Parathyroid adenoma (tissue), 2 donors: ENCODE measurements around the gene KCNIP1.

ENCODE experiments used
- H2AFZ ChIP-seq: fragments of 300-600 bp; sonication (generic); one replicate; pipeline ENCODE4 v1.7.0; 2017; ENCODE audit warnings: antibody characterized with exemption, mild to moderate bottlenecking
- H3K27ac ChIP-seq: fragments of 300-600 bp; sonication (generic); one replicate; pipeline ENCODE4 v1.7.0; 2017
- H3K27me3 ChIP-seq: fragments of 300-600 bp; sonication (generic); one replicate; pipeline ENCODE4 v1.7.0; 2017; ENCODE audit warnings: low read length; ENCODE audit not compliant: control insufficient read depth, insufficient read depth
- H3K36me3 ChIP-seq: fragments of 300-600 bp; sonication (generic); one replicate; pipeline ENCODE4 v1.7.0; 2017; ENCODE audit warnings: low read length; ENCODE audit not compliant: control insufficient read depth, insufficient read depth
- H3K4me1 ChIP-seq: fragments of 300-600 bp; sonication (generic); one replicate; pipeline ENCODE4 v1.7.0; 2017; ENCODE audit warnings: control low read depth
- H3K4me2 ChIP-seq: fragments of 300-600 bp; sonication (generic); one replicate; pipeline ENCODE4 v1.7.0; 2017; ENCODE audit warnings: low read length
- H3K4me3 ChIP-seq: fragments of 300-600 bp; sonication (generic); one replicate; pipeline ENCODE4 v1.7.0; 2017; ENCODE audit warnings: low read depth, low read length
- H3K79me2 ChIP-seq: fragments of 300-600 bp; sonication (generic); one replicate; pipeline ENCODE4 v1.7.0; 2017; ENCODE audit warnings: control low read depth
- H3K9ac ChIP-seq: fragments of 300-600 bp; sonication (generic); one replicate; pipeline ENCODE4 v1.7.0; 2017; ENCODE audit warnings: mild to moderate bottlenecking
- H3K9me3 ChIP-seq: fragments of 300-600 bp; sonication (generic); one replicate; pipeline ENCODE4 v1.7.0; 2017; ENCODE audit warnings: low read length; ENCODE audit not compliant: control insufficient read depth
- CTCF ChIP-seq: fragments of 300-600 bp; sonication (generic); IDR thresholded peaks from one replicate; pipeline ENCODE4 v1.7.0; 2017; ENCODE audit warnings: antibody characterized with exemption, mild to moderate bottlenecking
- donor health status: primary hyperparathyroidism.

The KCNIP1 gene

GRCh38 chr5:170499621-170500020, 4.2 kb upstream of the KCNIP1 start:
- H3K27me3 ChIP-seq, result no peaks in the 10 kb centered on the region
- H3K4me1 ChIP-seq, result peaks cover 22% of the 10 kb centered on the region
- no peaks in the 10 kb centered on the region for H3K9me3 ChIP-seq
- no peak overlapping the region for H3K27ac ChIP-seq
- H3K9ac ChIP-seq, result no peak overlapping the region
- H3K36me3 ChIP-seq, result no peaks in the 10 kb centered on the region
- no peak overlapping the region for H3K4me3 ChIP-seq
- no peak for TF ChIP-seq CTCF
- no peak overlapping the region for H3K4me2 ChIP-seq
- H3K79me2 ChIP-seq, result no peaks in the 10 kb centered on the region
- H2AFZ ChIP-seq, result no peak overlapping the region

- TF ChIP-seq CTCF, result no peak
- H2AFZ ChIP-seq, result no peak overlapping the region
- no peak overlapping the region for H3K4me2 ChIP-seq
- H3K4me3 ChIP-seq, result no peak overlapping the region
- no peaks in the 10 kb centered on the region for H3K9me3 ChIP-seq
- H3K27me3 ChIP-seq, result no peaks in the 10 kb centered on the region
- H3K79me2 ChIP-seq, result no peaks in the 10 kb centered on the region
- no peaks in the 10 kb centered on the region for H3K36me3 ChIP-seq
- no peak overlapping the region for H3K27ac ChIP-seq
- peaks cover 30% of the 10 kb centered on the region for H3K4me1 ChIP-seq
- H3K9ac ChIP-seq, result no peak overlapping the region
These were observed 2.5 kb upstream of the KCNIP1 start for GRCh38 chr5:170501361-170501760.

- no peak for TF ChIP-seq CTCF
- Histone ChIP-seq H3K4me1 (peaks cover 28% of the 10 kb centered on the region), H3K4me3 (no peak overlapping the region), H2AFZ (no peak overlapping the region), H3K9me3 (no peaks in the 10 kb centered on the region), H3K79me2 (no peaks in the 10 kb centered on the region), H3K36me3 (no peaks in the 10 kb centered on the region), H3K27ac (no peak overlapping the region), H3K27me3 (no peaks in the 10 kb centered on the region), H3K9ac (no peak overlapping the region), H3K4me2 (no peak overlapping the region)
These were observed 1.9 kb upstream of the KCNIP1 start for GRCh38 chr5:170501931-170502330.

- Histone ChIP-seq H3K4me1 (peaks cover 36% of the 10 kb centered on the region), H3K79me2 (no peaks in the 10 kb centered on the region), H3K4me3 (no peak overlapping the region), H2AFZ (peak overlapping the region; percentile 55), H3K4me2 (no peak overlapping the region), H3K27me3 (no peaks in the 10 kb centered on the region), H3K9me3 (no peaks in the 10 kb centered on the region), H3K36me3 (no peaks in the 10 kb centered on the region), H3K9ac (no peak overlapping the region), H3K27ac (no peak overlapping the region)
- TF ChIP-seq CTCF, result no peak
These were observed 921 bp downstream of the KCNIP1 start for GRCh38 chr5:170504616-170505266.

- Histone ChIP-seq H3K4me3 (no peak overlapping the region), H3K79me2 (no peaks in the 10 kb centered on the region), H2AFZ (no peak overlapping the region), H3K36me3 (no peaks in the 10 kb centered on the region), H3K4me2 (no peak overlapping the region), H3K27me3 (no peaks in the 10 kb centered on the region), H3K9ac (no peak overlapping the region), H3K9me3 (no peaks in the 10 kb centered on the region), H3K27ac (peak overlapping the region; percentile 32), H3K4me1 (peaks cover 54% of the 10 kb centered on the region)
- no peak for TF ChIP-seq CTCF
These were observed 4.2 kb downstream of the KCNIP1 start for GRCh38 chr5:170508036-170508435.
